Caco-2 (cell line): Measurements from ENCODE around the gene FHIT. TPM values are rescaled to one million over a fixed set of nuclear protein-coding genes. Genes with fewer than 3 reads are reported as not detected.

ENCODE experiments used
- BruUV-seq: library from RNA; stranded (reverse); fragments of 400-500 nt; replicated peaks from 2 replicates; lab custom pipeline; 2021; lab: Mats Ljungman, UMichigan
- CTCF ChIA-PET: fragments of 300-600 bp; sonication (Branson Sonifier 250); formaldehyde crosslinking; loops from one replicate; lab custom pipeline; 2022; ENCODE audit warnings: antibody characterized with exemption; lab: Charles Lee
- POLR2A ChIA-PET: fragments of 300-600 bp; sonication (Branson Sonifier 250); formaldehyde crosslinking; loops from one replicate; lab custom pipeline; 2022; ENCODE audit warnings: antibody characterized with exemption; lab: Charles Lee
- DNase-seq, 2 experiments: peaks; one replicate each; pipeline versions ENCODE4 v3.0.0 to v3.0.0-alpha.2; 2020 to 2022
- H3K27me3 ChIP-seq: replicated peaks from 2 replicates; pipeline ENCODE4 v1.6.0; 2011; ENCODE audit warnings: low read length; ENCODE audit not compliant: control insufficient read depth, insufficient read depth
- H3K36me3 ChIP-seq: 2 replicates; pipeline ENCODE4 v1.5.1; 2011; ENCODE audit warnings: low read length; ENCODE audit not compliant: control insufficient read depth, insufficient read depth
- H3K4me1 ChIP-seq: fragments of 250-450 bp; sonication (Bioruptor Pico); 2 replicates; pipeline ENCODE4 v1.5.1; 2020; ENCODE audit warnings: mild to moderate bottlenecking
- H3K4me3 ChIP-seq: 2 replicates; pipeline ENCODE4 v1.5.1; 2011; ENCODE audit warnings: low read depth, mild to moderate bottlenecking, control low read depth, low read length
- H3K9me3 ChIP-seq: fragments of 250-450 bp; sonication (Bioruptor Pico); 2 replicates; pipeline ENCODE4 v1.5.1; 2020; ENCODE audit warnings: mild to moderate bottlenecking, moderate library complexity
- H3K27ac Mint-ChIP-seq: one replicate; pipeline ENCODE4 v1.8.0; 2022; ENCODE audit warnings: mixed read lengths; ENCODE audit not compliant: unreplicated experiment
- H3K27me3 Mint-ChIP-seq: one replicate; pipeline ENCODE4 v1.8.0; 2022; ENCODE audit warnings: mixed read lengths; ENCODE audit not compliant: insufficient read depth, unreplicated experiment
- H3K36me3 Mint-ChIP-seq: one replicate; pipeline ENCODE4 v1.8.0; 2022; ENCODE audit warnings: mild to moderate bottlenecking, mixed read lengths; ENCODE audit not compliant: insufficient read depth, unreplicated experiment
- H3K4me1 Mint-ChIP-seq: one replicate; pipeline ENCODE4 v1.8.0; 2022; ENCODE audit warnings: low read depth, mixed read lengths; ENCODE audit not compliant: unreplicated experiment
- H3K4me3 Mint-ChIP-seq: one replicate; pipeline ENCODE4 v1.8.0; 2022; ENCODE audit warnings: mild to moderate bottlenecking, moderate library complexity, mixed read lengths; ENCODE audit not compliant: unreplicated experiment
- H3K9me3 Mint-ChIP-seq: one replicate; pipeline ENCODE4 v1.8.0; 2022; ENCODE audit warnings: mixed read lengths; ENCODE audit not compliant: unreplicated experiment
- CTCF ChIP-seq, 2 experiments: fragments of 200-600 bp in 1 of 2; IDR thresholded peaks; 1 replicate in 1 of 2; 2 replicates in 1 of 2; pipeline versions ENCODE4 v1.5.1 to v1.8.0; 2011 to 2022; ENCODE audit warnings: antibody characterized with exemption in 1 of 2, control low read depth in 1 of 2, inconsistent platforms in 1 of 2, low read depth in 1 of 2, low read length in 1 of 2, mild to moderate bottlenecking in 1 of 2, moderate library complexity in 1 of 2; ENCODE audit not compliant: insufficient read depth in 1 of 2, severe bottlenecking in 1 of 2, unreplicated experiment in 1 of 2
- intact Hi-C: fragments of 100-400 bp; cut with micrococcal nuclease; formaldehyde crosslinking; loops from one replicate; pipeline ENCODE4 v1.10.0; 2022; ENCODE audit not compliant: unreplicated experiment
- total RNA-seq: library from RNA; stranded (reverse); gene quantifications from 2 replicates; pipeline ENCODE4 v1.2.3, GENCODE V29; 2022

The FHIT gene
- total RNA-seq, 1 experiment from 2014 or later = 8.3 TPM

GRCh38 chr3:59922192-59922591, 1329.1 kb downstream of the FHIT start:
- no peak for DNase-seq
- Mint-ChIP-seq H3K36me3 (no peaks in the 10 kb centered on the region), H3K9me3 (no peaks in the 10 kb centered on the region), H3K27me3 (no peaks in the 10 kb centered on the region), H3K27ac (no peak overlapping the region), H3K4me3 (no peak overlapping the region), H3K4me1 (no peaks in the 10 kb centered on the region)
- intact Hi-C loops = no loop called here
- BruUV-seq = no TSS peak
- H3K9me3 ChIP-seq = no peaks in the 10 kb centered on the region
- TF ChIP-seq CTCF (IDR thresholded peaks at IDR 0.05; ENCODE audit: insufficient read depth in 1 of 2, low read depth in 1 of 2, low read length in 1 of 2, severe bottlenecking in 1 of 2, unreplicated experiment in 1 of 2) = no peak
- no peaks in the 10 kb centered on the region for H3K4me1 ChIP-seq
- no peaks in the 10 kb centered on the region for H3K36me3 ChIP-seq
- no peaks in the 10 kb centered on the region for H3K27me3 ChIP-seq
- ChIA-PET CTCF (no interaction called here), POLR2A (no interaction called here)
- H3K4me3 ChIP-seq = no peak overlapping the region

GRCh38 chr3:59920822-59921221, 1330.4 kb downstream of the FHIT start:
- no peaks in the 10 kb centered on the region for H3K27me3 ChIP-seq
- DNase-seq = no peak
- intact Hi-C loops = no loop called here
- ChIA-PET POLR2A (no interaction called here), CTCF (no interaction called here)
- Mint-ChIP-seq H3K9me3 (no peaks in the 10 kb centered on the region), H3K27me3 (no peaks in the 10 kb centered on the region), H3K4me1 (no peaks in the 10 kb centered on the region), H3K27ac (no peak overlapping the region), H3K36me3 (no peaks in the 10 kb centered on the region), H3K4me3 (no peak overlapping the region)
- no peak overlapping the region for H3K4me3 ChIP-seq
- no peaks in the 10 kb centered on the region for H3K9me3 ChIP-seq
- BruUV-seq = no TSS peak
- no peak for TF ChIP-seq CTCF (IDR thresholded peaks at IDR 0.05; ENCODE audit: insufficient read depth in 1 of 2, low read depth in 1 of 2, low read length in 1 of 2, severe bottlenecking in 1 of 2, unreplicated experiment in 1 of 2)
- H3K4me1 ChIP-seq = no peaks in the 10 kb centered on the region
- no peaks in the 10 kb centered on the region for H3K36me3 ChIP-seq

- TF ChIP-seq CTCF (IDR thresholded peaks at IDR 0.05; ENCODE audit: insufficient read depth in 1 of 2, low read depth in 1 of 2, low read length in 1 of 2, severe bottlenecking in 1 of 2, unreplicated experiment in 1 of 2) = no peak
- intact Hi-C loops = no loop called here
- ChIA-PET POLR2A (no interaction called here), CTCF (no interaction called here)
- Histone ChIP-seq H3K4me1 (no peaks in the 10 kb centered on the region), H3K9me3 (no peaks in the 10 kb centered on the region), H3K4me3 (no peak overlapping the region), H3K36me3 (no peaks in the 10 kb centered on the region), H3K27me3 (no peaks in the 10 kb centered on the region)
- H3K36me3 Mint-ChIP-seq = no peaks in the 10 kb centered on the region
- H3K4me1 Mint-ChIP-seq = no peaks in the 10 kb centered on the region
- no peaks in the 10 kb centered on the region for H3K27me3 Mint-ChIP-seq
- no peak for DNase-seq
- H3K27ac Mint-ChIP-seq = no peak overlapping the region
- H3K4me3 Mint-ChIP-seq = no peak overlapping the region
- no TSS peak for BruUV-seq
- H3K9me3 Mint-ChIP-seq = no peaks in the 10 kb centered on the region
These were observed 1331.7 kb downstream of the FHIT start for GRCh38 chr3:59919586-59919985.
